HepG2 (cell line): Measurements from ENCODE around the gene DAZAP1. TPM values are rescaled to one million over a fixed set of nuclear protein-coding genes. Genes with fewer than 3 reads are reported as not detected.
A peak's percentile ranks its signal among the peaks of the same experiment; 100 is the strongest.

Source experiments
- ATAC-seq: fragments of 200-7000 bp; cut with Tn5 transposase; 3 replicates; pipeline ENCODE4 v1.9.1; 2020; ENCODE audit warnings: mild to moderate bottlenecking, moderate library complexity
- BruUV-seq: library from RNA; stranded (reverse); fragments of 400-500 nt; replicated peaks from 2 replicates; lab custom pipeline; 2021; lab: Mats Ljungman, UMichigan
- CTCF ChIA-PET: fragments of 300-600 bp; formaldehyde crosslinking; extraction: SDS; loops from one replicate; lab custom pipeline; 2021; ENCODE audit warnings: low total read pairs, inconsistent platforms, low intra/inter-chr PET ratio; lab: Yijun Ruan, JAX
- POLR2A ChIA-PET: fragments of 350-600 bp; sonication (Branson Sonifier 250); formaldehyde crosslinking; loops from one replicate; lab custom pipeline; 2020; ENCODE audit warnings: antibody characterized with exemption, inconsistent platforms; lab: Yijun Ruan, JAX
- DNase-seq: peaks from one replicate; pipeline ENCODE4 v3.0.0-alpha.2; 2015; ENCODE audit warnings: low spot score
- FAIRE-seq: peaks from 3 replicates; lab custom pipeline; 2011; peaks lifted over from hg19 to GRCh38; lab: Jason Lieb, UNC
- H2AFZ ChIP-seq: one replicate; pipeline ENCODE4 v1.6.1; 2011; ENCODE audit warnings: low read length, inconsistent platforms
- H3K27ac ChIP-seq: fragments of 300-600 bp; 3 replicates; pipeline ENCODE4 v1.8.0; 2011; ENCODE audit warnings: mixed run types, mild to moderate bottlenecking, mixed read lengths, low read length, inconsistent platforms; ENCODE audit not compliant: insufficient read depth; ENCODE audit errors: extremely low read length
- H3K27me3 ChIP-seq, 2 experiments: fragments of 200-600 bp in 1 of 2; 2 replicates in 1 of 2; 3 replicates in 1 of 2; pipeline versions ENCODE4 v1.6.0 to v1.8.0; 2011; ENCODE audit warnings: low read length in 2 of 2, mild to moderate bottlenecking in 2 of 2, moderate library complexity in 2 of 2, inconsistent platforms in 1 of 2; ENCODE audit not compliant: insufficient read depth in 2 of 2, control insufficient read depth in 1 of 2
- H3K36me3 ChIP-seq, 2 experiments: fragments of 200-600 bp in 1 of 2; replicated peaks in 1 of 2; 2 replicates in 1 of 2; 3 replicates in 1 of 2; pipeline versions ENCODE4 v1.5.1 to v1.8.0; 2011; ENCODE audit warnings: low read length in 2 of 2, inconsistent platforms in 1 of 2; ENCODE audit not compliant: insufficient read depth in 2 of 2, control insufficient read depth in 1 of 2
- H3K4me1 ChIP-seq: 2 replicates; pipeline ENCODE4 v1.5.1; 2012; ENCODE audit warnings: low read length, inconsistent platforms; ENCODE audit not compliant: insufficient read depth
- H3K4me2 ChIP-seq: 2 replicates; pipeline ENCODE4 v1.6.0; 2011; ENCODE audit warnings: low read depth, low read length, inconsistent platforms
- H3K4me3 ChIP-seq, 3 experiments: fragments of 200-600 bp in 1 of 3; sonication (generic), shearing (Covaris generic) in 1 of 3; replicated peaks in 1 of 3; 2 replicates each; pipeline ENCODE4 v1.5.1; 2011 to 2016; ENCODE audit warnings: low read length in 3 of 3, inconsistent platforms in 2 of 3, low read depth in 2 of 3, mild to moderate bottlenecking in 2 of 3, control low read depth in 1 of 3, mixed read lengths in 1 of 3; ENCODE audit not compliant: insufficient read depth in 1 of 3
- H3K79me2 ChIP-seq: one replicate; pipeline ENCODE4 v1.6.1; 2011; ENCODE audit warnings: low read length, inconsistent platforms; ENCODE audit not compliant: insufficient read depth
- H3K9ac ChIP-seq: 2 replicates; pipeline ENCODE4 v1.6.0; 2011; ENCODE audit warnings: mild to moderate bottlenecking, low read depth, low read length, inconsistent platforms; ENCODE audit not compliant: insufficient read depth
- H3K9me3 ChIP-seq: 2 replicates; pipeline ENCODE4 v1.5.1; 2012; ENCODE audit warnings: mild to moderate bottlenecking, low read length
- H4K20me1 ChIP-seq: 2 replicates; pipeline ENCODE4 v1.6.0; 2011; ENCODE audit warnings: inconsistent platforms, mild to moderate bottlenecking, low read length, moderate library complexity; ENCODE audit not compliant: insufficient read depth
- ARNT ChIP-seq: fragments of 450-650 bp; IDR thresholded peaks from 2 replicates; pipeline ENCODE4 v1.6.1; 2017
- GATA4 ChIP-seq: sonication (generic); IDR thresholded peaks from 2 replicates; pipeline ENCODE4 v1.6.1; 2016; ENCODE audit warnings: antibody characterized with exemption, low read depth, borderline replicate concordance
- JUN ChIP-seq: sonication (generic); formaldehyde crosslinking; IDR thresholded peaks from 2 replicates; pipeline ENCODE4 v1.4.0; 2020; ENCODE audit warnings: mild to moderate bottlenecking, missing genetic modification reagents
- KLF9 ChIP-seq: IDR thresholded peaks from 2 replicates; pipeline ENCODE4 v1.6.1; 2016; ENCODE audit warnings: low read depth
- NR1H2 ChIP-seq: sonication (generic); formaldehyde crosslinking; IDR thresholded peaks from 2 replicates; pipeline ENCODE4 v1.8.1; 2022; ENCODE audit warnings: low read depth, missing genetic modification reagents, borderline replicate concordance
- TEAD2 ChIP-seq: sonication (generic); formaldehyde crosslinking; IDR thresholded peaks from 2 replicates; pipeline ENCODE4 v1.9.0; 2021; ENCODE audit warnings: missing genetic modification reagents
- TRIM24 ChIP-seq: sonication (generic); formaldehyde crosslinking; IDR thresholded peaks from 2 replicates; pipeline ENCODE4 v1.8.0; 2022; ENCODE audit warnings: mild to moderate bottlenecking, missing genetic modification reagents
- ZNF180 ChIP-seq: sonication (generic); formaldehyde crosslinking; IDR thresholded peaks from 2 replicates; pipeline ENCODE4 v1.4.0; 2020; ENCODE audit warnings: low read depth, missing genetic modification reagents, borderline replicate concordance
- ZNF207 ChIP-seq: fragments of 450-650 bp; IDR thresholded peaks from 2 replicates; pipeline ENCODE4 v1.6.1; 2016; ENCODE audit warnings: antibody characterized with exemption, borderline replicate concordance
- WGBS: methylation state at CpG from one replicate; pipeline ENCODE4 v1.1.6; 2017; ENCODE audit warnings: low lambda C conversion rate; 5-methylcytosine and 5-hydroxymethylcytosine counted together
- in situ Hi-C: cut with HindIII; loops from 2 replicates; pipeline ENCODE4 v1.10.0; 2017; ENCODE audit warnings: low pct_unique_long_range_greater_than_20kb; ENCODE audit not compliant: extremely low pct_ligation_motif_present
- intact Hi-C: fragments of 100-400 bp; cut with micrococcal nuclease; formaldehyde crosslinking; loops from one replicate; pipeline ENCODE4 v1.10.0; 2022; ENCODE audit not compliant: unreplicated experiment
- polyA plus RNA-seq, 8 experiments: library from polyadenylated mRNA; depleted of rRNA in 3 of 8; stranded (reverse) in 7 of 8; unstranded in 1 of 8; fragments of >200 nt; fragmentation: Illumina TruSeq in 4 of 8; extraction: Trizol in 4 of 8; gene quantifications; 2 replicates each; pipeline versions ENCODE4 v1.2.1 to v1.2.3, GENCODE V29; 2011 to 2016; ENCODE audit warnings: low read depth in 4 of 8, missing spikeins in 1 of 8, mixed read lengths in 1 of 8; ENCODE audit not compliant: insufficient read depth in 1 of 8
- total RNA-seq, 5 experiments: library from RNA; depleted of rRNA; stranded (reverse); fragments of >200 nt; fragmentation: Illumina TruSeq; extraction: Trizol; gene quantifications; 2 replicates each; pipeline ENCODE4 v1.2.3, GENCODE V29; 2016; ENCODE audit warnings: low read depth in 1 of 5
- TF ChIP-seq, protein P1 (sequence below): sonication (generic); formaldehyde crosslinking; IDR thresholded peaks from 2 replicates; pipeline ENCODE4 v1.8.1; 2023; ENCODE audit warnings: mild to moderate bottlenecking, moderate library complexity, missing genetic modification reagents
- TF ChIP-seq, protein P2 (sequence below): sonication (generic); formaldehyde crosslinking; IDR thresholded peaks from 2 replicates; pipeline ENCODE4 v1.8.1; 2022; ENCODE audit warnings: low read depth, mild to moderate bottlenecking, missing genetic modification reagents

The DAZAP1 gene
- total and polyA plus RNA-seq, 2 of the 13 experiments (the other 11 are each of a cell fraction or from before 2014, with no cell fraction given), result 63.3 to 79.2 TPM

DNA sequence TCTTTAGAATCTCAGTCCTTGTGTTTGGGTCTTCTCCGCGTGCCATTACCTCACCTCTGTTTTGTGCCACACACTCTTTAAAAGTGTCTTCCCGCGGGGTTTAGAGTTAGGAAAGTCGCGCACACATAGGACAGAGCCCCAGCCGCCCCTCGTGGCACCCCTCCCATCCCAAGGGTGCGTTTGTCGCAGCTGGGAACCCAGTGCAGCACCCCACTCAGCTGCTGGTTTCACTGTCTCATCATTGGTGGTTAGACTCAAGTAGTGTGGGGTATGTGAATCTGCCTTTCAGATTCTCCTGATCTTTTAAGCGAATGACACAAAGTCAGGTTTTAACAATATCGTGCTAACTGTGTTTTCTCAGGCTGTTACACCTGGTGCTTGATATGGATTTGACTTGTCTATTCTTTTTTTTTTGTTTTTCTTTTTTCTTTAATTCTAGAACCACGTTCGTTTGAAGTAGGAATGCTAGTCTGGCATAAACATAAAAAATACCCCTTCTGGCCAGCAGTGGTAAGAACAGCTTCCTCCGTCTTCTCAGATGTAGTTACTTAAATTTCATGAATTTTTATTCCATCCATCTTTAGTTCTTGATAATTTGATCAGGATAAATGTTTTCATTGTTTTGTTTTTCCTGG, 43.2 kb upstream of the DAZAP1 start:
- Histone ChIP-seq H3K4me3 (no peak overlapping the region), H3K27ac (no peak overlapping the region), H3K9ac (no peak overlapping the region), H3K79me2 (no peaks in the 10 kb centered on the region), H4K20me1 (no peaks in the 10 kb centered on the region), H3K36me3 (peaks cover 12 to 41% of the 10 kb centered on the region in 2 experiments; a peak in 4 of 5 replicates), H3K4me2 (no peak overlapping the region), H2AFZ (no peak overlapping the region), H3K4me1 (no peaks in the 10 kb centered on the region), H3K9me3 (no peaks in the 10 kb centered on the region), H3K27me3 (no peaks in the 10 kb centered on the region)
- TF ChIP-seq ZNF180 (CRISPR knock-in tag), result no peak
- no peak for TF ChIP-seq TRIM24 (CRISPR knock-in tag)
- no peak for TF ChIP-seq TEAD2 (CRISPR knock-in tag)
- TF ChIP-seq ARNT, result no peak
- no peak for TF ChIP-seq GATA4
- TF ChIP-seq NR1H2, result no peak
- TF ChIP-seq, protein P1, sequence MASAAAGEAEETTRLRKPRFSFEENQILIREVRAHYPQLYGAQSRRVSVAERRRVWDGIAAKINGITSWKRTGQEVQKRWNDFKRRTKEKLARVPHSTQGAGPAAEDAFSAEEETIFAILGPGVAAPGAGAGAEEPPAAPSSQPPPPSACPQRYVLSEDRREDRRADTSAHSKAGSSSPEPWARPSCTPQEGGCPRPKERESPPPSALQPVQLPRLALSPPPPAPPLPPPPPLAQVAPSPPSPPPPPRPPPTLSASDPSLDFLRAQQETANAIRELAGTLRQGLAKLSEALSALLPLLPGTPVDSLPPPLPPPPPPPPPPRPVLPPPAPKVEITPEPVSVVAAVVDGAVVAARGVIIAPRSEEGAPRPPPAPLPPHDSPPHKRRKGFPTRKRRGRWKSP (CRISPR knock-in tag), result no peak
- no peak for TF ChIP-seq ZNF207
- TF ChIP-seq JUN (CRISPR knock-in tag), result no peak
- no peak for TF ChIP-seq KLF9
- TF ChIP-seq, protein P2, sequence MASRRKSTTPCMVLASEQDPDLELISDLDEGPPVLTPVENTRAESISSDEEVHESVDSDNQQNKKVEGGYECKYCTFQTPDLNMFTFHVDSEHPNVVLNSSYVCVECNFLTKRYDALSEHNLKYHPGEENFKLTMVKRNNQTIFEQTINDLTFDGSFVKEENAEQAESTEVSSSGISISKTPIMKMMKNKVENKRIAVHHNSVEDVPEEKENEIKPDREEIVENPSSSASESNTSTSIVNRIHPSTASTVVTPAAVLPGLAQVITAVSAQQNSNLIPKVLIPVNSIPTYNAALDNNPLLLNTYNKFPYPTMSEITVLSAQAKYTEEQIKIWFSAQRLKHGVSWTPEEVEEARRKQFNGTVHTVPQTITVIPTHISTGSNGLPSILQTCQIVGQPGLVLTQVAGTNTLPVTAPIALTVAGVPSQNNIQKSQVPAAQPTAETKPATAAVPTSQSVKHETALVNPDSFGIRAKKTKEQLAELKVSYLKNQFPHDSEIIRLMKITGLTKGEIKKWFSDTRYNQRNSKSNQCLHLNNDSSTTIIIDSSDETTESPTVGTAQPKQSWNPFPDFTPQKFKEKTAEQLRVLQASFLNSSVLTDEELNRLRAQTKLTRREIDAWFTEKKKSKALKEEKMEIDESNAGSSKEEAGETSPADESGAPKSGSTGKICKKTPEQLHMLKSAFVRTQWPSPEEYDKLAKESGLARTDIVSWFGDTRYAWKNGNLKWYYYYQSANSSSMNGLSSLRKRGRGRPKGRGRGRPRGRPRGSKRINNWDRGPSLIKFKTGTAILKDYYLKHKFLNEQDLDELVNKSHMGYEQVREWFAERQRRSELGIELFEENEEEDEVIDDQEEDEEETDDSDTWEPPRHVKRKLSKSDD, result no peak
- ChIA-PET POLR2A (no interaction called here), CTCF (no interaction called here)
- in situ Hi-C loops (no loop called here), intact Hi-C loops (no loop called here)
- FAIRE-seq (peak; percentile 50), ATAC-seq (no peak), DNase-seq (no peak)
- WGBS, result 86% methylated on average over 14 of the region's 15 CpGs
- BruUV-seq, result no TSS peak
